ENCODE results near the gene DYSF. TPM values are rescaled to one million over a fixed set of nuclear protein-coding genes. Genes with fewer than 3 reads are reported as not detected.

DYSF gene
- total RNA-seq, 1 donor from 2014 or later = 0.82 TPM

DNA sequence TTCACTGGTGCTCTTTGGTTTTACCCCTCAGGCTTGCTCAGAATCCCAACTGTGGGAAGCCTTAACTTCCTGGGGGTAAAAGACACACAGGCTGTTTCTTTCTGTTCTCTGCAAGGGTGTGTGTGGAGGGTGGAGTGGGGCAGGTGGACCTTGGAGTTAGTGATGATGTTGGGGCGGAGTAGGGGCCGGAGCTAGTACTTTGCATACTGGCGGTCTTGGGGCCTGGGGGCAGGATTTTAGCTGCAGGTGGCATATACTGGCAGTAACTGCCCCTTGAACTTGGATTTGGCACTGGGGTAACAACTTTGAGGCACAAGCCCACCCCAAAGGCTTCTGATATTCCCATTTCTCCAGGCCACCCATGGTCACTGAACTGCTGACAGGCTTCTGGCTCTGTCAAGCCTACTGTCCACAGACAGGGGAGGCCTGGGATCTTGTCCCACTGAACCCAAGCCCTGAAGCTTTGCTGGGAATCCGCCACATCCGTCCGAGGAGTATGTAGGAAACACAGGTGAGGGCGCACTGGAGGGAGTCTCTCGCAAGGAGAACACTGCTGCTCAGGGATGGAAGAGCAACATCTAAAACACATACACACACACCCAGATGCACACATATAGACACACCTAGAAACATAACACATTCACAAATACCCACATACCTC is 258.9 kb downstream of the DYSF start:
- DNase-seq (ENCODE audit: low spot score in 2 of 2) = no peak
- FAIRE-seq = no peak

DNA sequence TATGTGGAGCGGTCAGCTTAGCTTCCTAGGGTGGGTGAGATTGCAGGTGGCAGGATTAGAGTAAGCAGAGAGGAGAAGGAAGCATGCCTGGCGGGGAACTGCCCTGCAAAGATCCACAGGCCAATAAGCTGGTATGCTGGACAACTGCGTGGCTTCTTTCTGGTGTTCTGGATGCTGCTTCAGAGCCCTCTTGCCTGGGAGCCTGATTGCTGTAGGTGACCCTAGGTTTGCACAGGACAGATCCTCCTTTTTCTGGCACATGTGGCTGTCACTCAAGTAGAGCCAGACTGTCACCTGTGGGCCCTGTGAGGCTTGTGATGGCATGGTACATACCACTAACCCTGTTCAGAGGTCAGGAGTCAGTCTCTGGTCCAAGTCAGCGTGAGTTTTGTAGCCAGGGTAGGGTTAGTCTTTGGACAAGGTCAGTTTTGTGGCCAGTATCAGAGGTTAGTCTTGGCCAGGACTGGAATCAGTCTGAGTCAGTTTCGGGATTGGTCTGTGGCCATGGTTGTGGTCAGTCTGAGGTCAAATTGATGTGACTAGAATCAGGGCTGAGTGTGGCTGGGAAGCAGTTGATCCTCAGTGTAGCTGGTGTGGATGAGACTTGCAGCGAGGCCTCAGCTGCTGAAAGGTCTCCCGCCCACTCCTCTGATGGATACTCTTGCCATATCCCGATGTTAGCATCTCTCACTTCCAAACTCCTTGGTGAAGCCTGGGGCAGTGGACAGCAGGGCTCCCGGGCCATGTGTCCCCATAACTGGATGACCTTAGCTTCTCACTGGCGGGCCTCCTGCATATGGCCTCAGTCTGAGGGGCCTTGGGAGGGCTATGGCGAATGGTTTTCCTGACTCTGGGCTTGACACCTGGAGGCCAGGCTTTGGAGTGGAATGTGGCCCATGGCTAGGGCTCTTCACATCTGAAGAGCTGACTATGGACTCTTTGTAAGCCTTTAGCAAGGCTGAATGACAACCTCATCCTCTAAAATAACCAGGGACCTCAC is 260.5 kb downstream of the DYSF start:
- DNase-seq (ENCODE audit: low spot score in 2 of 2) = no peak
- FAIRE-seq = no peak

GRCh38 chr2:71714601-71715240 is 261.4 kb downstream of the DYSF start:
- no peak for DNase-seq (ENCODE audit: low spot score in 2 of 2)
- FAIRE-seq = no peak

DNA sequence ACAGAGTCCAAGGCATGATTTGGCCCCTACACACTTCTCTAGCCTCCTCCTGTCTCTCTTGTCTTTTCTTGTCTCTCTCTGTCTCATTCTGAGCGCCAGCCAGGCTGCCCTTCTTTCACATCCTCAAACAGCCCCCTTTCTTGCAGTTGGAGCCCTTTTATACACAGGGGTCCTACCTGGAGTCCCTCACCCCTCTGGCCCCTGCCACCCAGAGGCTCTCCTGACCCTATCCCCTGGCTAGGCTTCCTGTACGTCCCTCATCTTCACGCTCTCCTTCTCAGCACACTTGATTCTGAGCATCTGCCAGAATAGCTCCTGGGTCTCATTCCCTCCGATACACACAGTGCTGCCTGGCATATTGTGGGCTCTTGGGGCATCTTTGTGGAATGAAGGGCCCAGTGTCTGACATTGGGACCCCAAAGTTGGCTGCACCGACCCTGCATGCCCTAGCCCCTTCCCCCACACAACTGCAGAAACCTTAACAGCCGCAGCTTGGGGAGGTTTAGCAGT is 261.9 kb downstream of the DYSF start:
- DNase-seq (ENCODE audit: low spot score in 2 of 2) = no peak
- no peak for FAIRE-seq

- no peak for FAIRE-seq
Measured at GRCh38 chr2:71715951-71716696, 262.8 kb downstream of the DYSF start.

GRCh38 chr2:71716697-71717624 is 263.6 kb downstream of the DYSF start:
- DNase-seq (ENCODE audit: low spot score in 2 of 2) (no peak), FAIRE-seq (no peak)

More at GRCh38 chr2:71715951-71716696, 262.8 kb downstream of the DYSF start:
- no peak for DNase-seq (ENCODE audit: low spot score in 2 of 2)

- FAIRE-seq (no peak), DNase-seq (ENCODE audit: low spot score in 2 of 2) (no peak)
Measured at GRCh38 chr2:71718686-71719085, 265.3 kb downstream of the DYSF start.

- DNase-seq (ENCODE audit: low spot score in 2 of 2) = no peak
- FAIRE-seq = no peak
Measured at GRCh38 chr2:71719520-71720282, 266.3 kb downstream of the DYSF start.

- DNase-seq (ENCODE audit: low spot score in 2 of 2) = no peak
- FAIRE-seq = no peak
Measured at GRCh38 chr2:71720283-71720560, 266.9 kb downstream of the DYSF start.

DNA sequence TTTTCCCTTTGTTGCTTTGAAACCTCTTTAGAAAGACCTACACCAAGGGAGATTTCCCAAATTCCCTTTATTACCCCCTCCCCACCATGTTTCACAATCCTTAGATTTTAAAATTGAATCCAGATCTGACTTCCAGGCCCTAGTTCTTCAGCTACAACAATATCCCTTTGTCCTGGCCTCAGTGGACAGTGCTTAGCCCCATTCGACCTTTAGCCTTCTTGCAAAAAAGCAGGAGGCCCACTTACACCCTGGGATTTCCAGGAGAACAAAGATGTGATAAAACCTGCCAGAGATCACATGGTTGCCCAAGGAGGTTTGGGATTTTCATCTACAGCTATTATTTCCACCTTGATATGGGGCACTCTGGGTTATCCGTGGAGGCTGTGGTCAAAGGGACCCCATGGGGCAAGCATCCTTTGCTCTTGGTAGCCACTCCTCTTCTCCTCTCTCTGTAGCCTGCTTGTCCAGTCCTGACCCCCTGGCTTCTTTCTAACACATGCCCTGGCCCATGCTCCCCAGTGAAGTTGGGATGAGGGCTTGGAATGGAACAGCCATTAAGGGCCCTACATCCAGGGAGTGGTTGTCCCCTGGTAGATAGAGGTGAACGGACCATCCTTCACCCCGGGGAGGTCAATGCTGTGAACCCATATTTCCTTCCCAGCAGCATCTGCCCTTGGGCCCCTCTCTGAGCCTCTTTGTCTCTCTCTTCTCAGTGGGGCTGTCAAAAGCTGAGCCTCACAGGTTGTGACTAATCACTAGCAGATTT is 267.4 kb downstream of the DYSF start:
- no peak for DNase-seq (ENCODE audit: low spot score in 2 of 2)
- FAIRE-seq = no peak

- no peak for FAIRE-seq
Measured at GRCh38 chr2:71721362-71721665, 268.0 kb downstream of the DYSF start.

DNA sequence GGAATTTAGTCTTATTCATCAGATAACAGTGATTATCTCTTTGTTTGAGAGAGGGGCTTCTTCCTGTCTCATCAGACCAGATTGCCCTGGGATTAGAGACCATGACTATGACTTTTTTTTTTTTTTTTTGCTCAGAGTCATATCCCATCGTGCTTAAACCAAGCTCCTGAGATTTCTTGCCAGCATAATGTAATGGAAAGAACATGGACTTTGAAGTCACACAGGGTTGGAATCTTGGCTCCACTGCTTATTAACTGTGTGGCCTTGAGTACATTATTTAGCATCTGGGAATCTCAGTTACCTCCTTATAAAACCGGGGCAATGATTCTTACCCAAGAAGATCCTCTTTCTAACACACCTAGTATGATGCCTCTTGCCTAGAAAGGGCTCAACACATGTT is 268.3 kb downstream of the DYSF start:
- FAIRE-seq (no peak), DNase-seq (ENCODE audit: low spot score in 2 of 2) (no peak)

More at GRCh38 chr2:71721362-71721665, 268.0 kb downstream of the DYSF start:
- no peak for DNase-seq (ENCODE audit: low spot score in 2 of 2)

- FAIRE-seq = no peak
Measured at GRCh38 chr2:71722286-71722685, 268.9 kb downstream of the DYSF start.

DNA sequence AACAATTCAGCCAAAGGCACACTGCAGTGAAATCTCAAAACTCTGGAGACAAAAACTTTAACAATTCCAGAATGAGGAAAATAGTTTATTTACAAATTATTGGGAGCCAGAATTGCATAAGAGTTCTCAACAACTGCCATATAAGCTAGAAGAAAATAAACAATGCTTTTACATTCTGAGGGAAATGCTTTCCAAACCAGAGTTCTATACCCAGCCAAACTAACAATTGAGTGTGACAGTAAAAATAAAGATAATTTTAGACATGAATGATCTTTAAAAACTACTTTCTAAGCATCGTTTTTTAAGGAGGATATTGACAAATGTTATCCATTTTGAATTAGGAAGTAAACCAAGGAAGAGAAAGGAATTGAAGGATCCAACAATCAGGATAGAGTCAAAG is 271.4 kb downstream of the DYSF start:
- FAIRE-seq (no peak), DNase-seq (ENCODE audit: low spot score in 2 of 2) (no peak)

More at GRCh38 chr2:71722286-71722685, 268.9 kb downstream of the DYSF start:
- no peak for DNase-seq (ENCODE audit: low spot score in 2 of 2)

DNA sequence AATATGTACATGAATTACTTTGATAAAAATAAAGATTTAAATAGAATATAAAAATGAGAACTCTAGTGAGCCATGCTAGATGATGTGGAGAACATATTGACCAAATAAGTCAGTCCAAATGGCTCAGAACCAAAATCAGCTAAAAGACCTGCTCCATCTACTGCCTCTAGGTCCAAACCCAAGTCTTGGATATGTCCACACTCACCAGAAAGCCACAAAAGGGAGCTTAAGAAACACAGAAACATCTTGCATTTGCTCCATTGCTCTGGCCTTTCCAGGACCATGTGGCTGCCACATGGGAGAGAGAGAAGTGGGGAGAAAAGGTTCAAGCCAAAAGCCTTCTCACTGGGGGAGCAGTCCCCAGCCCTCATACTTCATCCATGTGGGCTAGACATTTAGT is 272.5 kb downstream of the DYSF start:
- DNase-seq (ENCODE audit: low spot score in 2 of 2) (no peak), FAIRE-seq (no peak)

DNA sequence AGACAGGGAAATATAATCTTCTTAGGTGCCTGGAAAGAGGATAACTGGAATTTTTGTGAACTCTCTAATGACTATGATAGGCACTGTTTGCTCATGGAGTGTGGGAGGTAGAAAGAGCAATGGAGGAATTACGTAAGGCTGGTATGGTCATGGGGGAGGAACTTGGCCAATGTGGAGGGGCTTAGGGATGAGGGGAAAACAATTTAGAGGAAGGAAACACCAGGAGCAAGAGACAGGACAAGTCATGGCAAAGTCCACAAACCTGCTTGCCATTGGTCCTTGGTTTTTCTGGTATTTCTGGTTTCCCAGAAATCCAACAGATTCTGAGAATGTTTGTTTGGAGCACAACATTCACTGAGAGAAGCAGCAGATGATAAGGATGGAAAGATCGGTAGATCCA is 274.2 kb downstream of the DYSF start:
- FAIRE-seq = no peak
- DNase-seq (ENCODE audit: low spot score in 2 of 2) = no peak

GRCh38 chr2:71728036-71728435 is 274.7 kb downstream of the DYSF start:
- FAIRE-seq (no peak), DNase-seq (ENCODE audit: low spot score in 2 of 2) (no peak)

- FAIRE-seq = no peak
- DNase-seq (ENCODE audit: low spot score in 2 of 2) = no peak
Measured at GRCh38 chr2:71730785-71731383, 277.5 kb downstream of the DYSF start.
